Stimulated activated CD8-positive, alpha-beta memory T cell treated with anti-CD3 and anti-CD28 coated beads, Interleukin-4, amount 100 ng/mL, for 48 hours (primary cell): Measurements from ENCODE around the gene ZNF804B.

Experiments
- DNase-seq: peaks from one replicate; pipeline ENCODE4 v3.0.0-alpha.2; 2020

Gene ZNF804B

GRCh38 chr7:88842201-88842600, 82.7 kb downstream of the ZNF804B start:
- DNase-seq = no peak

- no peak for DNase-seq
Measured at GRCh38 chr7:88845091-88845490, 85.6 kb downstream of the ZNF804B start.

GRCh38 chr7:88851220-88851619, 91.7 kb downstream of the ZNF804B start:
- DNase-seq = no peak

GRCh38 chr7:88859288-88859687, 99.8 kb downstream of the ZNF804B start:
- DNase-seq = no peak

- no peak for DNase-seq
Measured at GRCh38 chr7:88866265-88866863, 106.9 kb downstream of the ZNF804B start.

GRCh38 chr7:88867158-88867557, 107.7 kb downstream of the ZNF804B start:
- DNase-seq = no peak

- no peak for DNase-seq
Measured at GRCh38 chr7:88868456-88868855, 109.0 kb downstream of the ZNF804B start.

- DNase-seq = no peak
Measured at GRCh38 chr7:88881136-88881535, 121.6 kb downstream of the ZNF804B start.

GRCh38 chr7:88885131-88885530, 125.6 kb downstream of the ZNF804B start:
- no peak for DNase-seq

- no peak for DNase-seq
Measured at GRCh38 chr7:88888684-88889083, 129.2 kb downstream of the ZNF804B start.

- DNase-seq = no peak
Measured at GRCh38 chr7:88910516-88910915, 151.0 kb downstream of the ZNF804B start.

- no peak for DNase-seq
Measured at GRCh38 chr7:88912852-88913251, 153.4 kb downstream of the ZNF804B start.

- DNase-seq = no peak
Measured at GRCh38 chr7:88915615-88916014, 156.1 kb downstream of the ZNF804B start.

- DNase-seq = no peak
Measured at GRCh38 chr7:88919478-88920131, 160.1 kb downstream of the ZNF804B start.

GRCh38 chr7:88922944-88923343, 163.4 kb downstream of the ZNF804B start:
- no peak for DNase-seq

GRCh38 chr7:88928276-88928675, 168.8 kb downstream of the ZNF804B start:
- DNase-seq = no peak

GRCh38 chr7:88929719-88930118, 170.2 kb downstream of the ZNF804B start:
- DNase-seq = no peak

GRCh38 chr7:88933285-88933684, 173.8 kb downstream of the ZNF804B start:
- DNase-seq = no peak

- no peak for DNase-seq
Measured at GRCh38 chr7:88942815-88943501, 183.5 kb downstream of the ZNF804B start.

GRCh38 chr7:88951826-88952225, 192.3 kb downstream of the ZNF804B start:
- no peak for DNase-seq

- DNase-seq = no peak
Measured at GRCh38 chr7:88964418-88964817, 204.9 kb downstream of the ZNF804B start.

GRCh38 chr7:88965371-88965770, 205.9 kb downstream of the ZNF804B start:
- DNase-seq = no peak

GRCh38 chr7:88967432-88967831, 207.9 kb downstream of the ZNF804B start:
- no peak for DNase-seq

GRCh38 chr7:88969167-88969566, 209.7 kb downstream of the ZNF804B start:
- DNase-seq = no peak
